GM12864 (cell line): ENCODE measurements around the gene HUNK.

Experiments used
- DNase-seq: peaks from one replicate; pipeline ENCODE4 v3.0.0-alpha.2; 2011; ENCODE audit warnings: low read depth
- H3K4me3 ChIP-seq: 2 replicates; pipeline ENCODE4 v1.5.1; 2011; ENCODE audit warnings: mild to moderate bottlenecking, low read depth, low read length, control low read depth
- CTCF ChIP-seq: IDR thresholded peaks from 2 replicates; pipeline ENCODE4 v1.5.1; 2011; ENCODE audit warnings: low read depth, mild to moderate bottlenecking, moderate library complexity, low read length, control low read depth, inconsistent platforms; ENCODE audit errors: missing control alignments

The HUNK gene

GRCh38 chr21:31918250-31918775 lies 45.5 kb downstream of the HUNK start:
- DNase-seq, result no peak
- no peak overlapping the region for H3K4me3 ChIP-seq
- peak; percentile 40 for TF ChIP-seq CTCF

GRCh38 chr21:31920275-31920674 lies 47.5 kb downstream of the HUNK start:
- H3K4me3 ChIP-seq, result no peak overlapping the region
- TF ChIP-seq CTCF, result no peak

GRCh38 chr21:31921079-31921478 lies 48.3 kb downstream of the HUNK start:
- DNase-seq, result no peak
- TF ChIP-seq CTCF, result no peak
- H3K4me3 ChIP-seq, result no peak overlapping the region

More at GRCh38 chr21:31920275-31920674, 47.5 kb downstream of the HUNK start:
- no peak for DNase-seq

GRCh38 chr21:31922881-31923280 lies 50.1 kb downstream of the HUNK start:
- DNase-seq, result no peak
- no peak for TF ChIP-seq CTCF
- no peak overlapping the region for H3K4me3 ChIP-seq

- DNase-seq, result no peak
- TF ChIP-seq CTCF, result no peak
- H3K4me3 ChIP-seq, result no peak overlapping the region
These were observed 50.9 kb downstream of the HUNK start for GRCh38 chr21:31923756-31924155.

- TF ChIP-seq CTCF, result no peak
- no peak for DNase-seq
- H3K4me3 ChIP-seq, result no peak overlapping the region
These were observed 51.7 kb downstream of the HUNK start for GRCh38 chr21:31924548-31924947.

GRCh38 chr21:31926498-31926897 lies 53.7 kb downstream of the HUNK start:
- no peak overlapping the region for H3K4me3 ChIP-seq
- no peak for DNase-seq
- no peak for TF ChIP-seq CTCF
